SU-DHL-6 (cell line): ENCODE data around the gene CABCOCO1.

ENCODE experiments used
- H2AFZ ChIP-seq: fragments of 200-600 bp; sonication (generic); 2 replicates; pipeline ENCODE4 v1.6.1; 2014; ENCODE audit warnings: low read depth, mild to moderate bottlenecking, moderate library complexity, mixed read lengths, antibody characterized with exemption, low read length; ENCODE audit not compliant: severe bottlenecking
- H3F3A ChIP-seq: fragments of 200-600 bp; shearing (Covaris generic); 2 replicates; pipeline ENCODE4 v1.6.0; 2016; ENCODE audit warnings: antibody characterized with exemption, mild to moderate bottlenecking; ENCODE audit not compliant: insufficient read depth
- H3K27ac ChIP-seq: fragments of 200-600 bp; sonication (generic); 2 replicates; pipeline ENCODE4 v1.5.1; 2016; ENCODE audit warnings: low read depth, mild to moderate bottlenecking, low read length, moderate library complexity, mixed read lengths
- H3K27me3 ChIP-seq: fragments of 200-600 bp; sonication (generic), shearing (Covaris generic); 2 replicates; pipeline ENCODE4 v1.6.0; 2014; ENCODE audit warnings: mild to moderate bottlenecking, low read length
- H3K36me3 ChIP-seq: fragments of 200-600 bp; sonication (generic); 2 replicates; pipeline ENCODE4 v1.6.1; 2014; ENCODE audit warnings: mild to moderate bottlenecking, low read length, mixed read lengths
- H3K4me2 ChIP-seq: fragments of 300-600, 200-600 bp; shearing (Covaris generic), sonication (generic); 2 replicates; pipeline ENCODE4 v1.6.0; 2014; ENCODE audit warnings: low read length, low read depth, mild to moderate bottlenecking; ENCODE audit not compliant: poor library complexity, severe bottlenecking
- H3K4me3 ChIP-seq: fragments of 200-600 bp; sonication (generic); 2 replicates; pipeline ENCODE4 v1.5.1; 2014; ENCODE audit warnings: antibody characterized with exemption, low read length, mild to moderate bottlenecking, mixed read lengths; ENCODE audit not compliant: insufficient read depth, poor library complexity, severe bottlenecking
- H3K79me2 ChIP-seq: fragments of 200-600 bp; sonication (generic); 2 replicates; pipeline ENCODE4 v1.6.1; 2014; ENCODE audit warnings: mild to moderate bottlenecking, low read length, moderate library complexity; ENCODE audit not compliant: insufficient read depth
- H3K9ac ChIP-seq: fragments of 200-600 bp; sonication (generic); 2 replicates; pipeline ENCODE4 v1.7.0; 2014; ENCODE audit warnings: mild to moderate bottlenecking, low read length
- H3K9me2 ChIP-seq: fragments of 200-600 bp; sonication (generic); replicated peaks from 2 replicates; pipeline ENCODE4 v1.6.1; 2014; ENCODE audit warnings: low read length; ENCODE audit not compliant: insufficient read depth
- H3K9me3 ChIP-seq: fragments of 200-600 bp; sonication (generic); 2 replicates; pipeline ENCODE4 v1.6.1; 2014; ENCODE audit warnings: low read length, mixed read lengths; ENCODE audit not compliant: insufficient read depth
- H4K20me1 ChIP-seq: fragments of 200-600 bp; sonication (generic); 2 replicates; pipeline ENCODE4 v1.6.1; 2014; ENCODE audit warnings: low read depth, mild to moderate bottlenecking, antibody characterized with exemption, low read length, moderate library complexity, mixed read lengths
- EZH2phosphoT487 ChIP-seq: fragments of 200-600 bp; sonication (generic), shearing (Covaris generic); conservative IDR thresholded peaks from 2 replicates; pipeline ENCODE4 v1.6.1; 2018; ENCODE audit warnings: mild to moderate bottlenecking, antibody characterized with exemption, low read length, moderate library complexity, mixed read lengths
- TF ChIP-seq, protein P1 (sequence below): fragments of 200-600 bp; sonication (generic); IDR thresholded peaks from one replicate; pipeline ENCODE4 v1.5.1; 2017; ENCODE audit warnings: antibody characterized with exemption, mild to moderate bottlenecking, low read length, moderate library complexity; ENCODE audit not compliant: insufficient read depth, poor library complexity, severe bottlenecking

The CABCOCO1 gene

DNA sequence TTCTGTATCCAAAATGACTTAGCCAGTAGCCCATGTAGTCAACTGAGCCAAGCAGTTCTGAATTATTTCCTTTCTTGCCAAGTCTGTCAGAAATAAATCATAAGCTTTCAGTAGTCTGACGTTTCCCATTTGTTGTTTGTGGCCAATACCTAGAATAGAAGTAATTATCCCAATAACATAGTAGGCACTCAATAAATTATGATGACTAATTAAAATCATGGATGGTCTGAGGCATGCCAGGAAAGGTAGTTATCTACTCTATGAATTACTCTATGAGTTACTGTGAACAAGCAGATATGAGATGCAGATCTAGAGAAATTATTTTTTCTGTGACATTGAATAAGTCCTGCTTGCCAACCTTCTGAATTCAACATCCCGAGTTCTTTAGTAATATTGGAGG, 2.3 kb downstream of the CABCOCO1 start:
- Histone ChIP-seq H3F3A (no peaks in the 10 kb centered on the region), H3K36me3 (no peaks in the 10 kb centered on the region), H3K9ac (no peak overlapping the region), H3K27me3 (no peaks in the 10 kb centered on the region), H3K9me3 (no peaks in the 10 kb centered on the region), H4K20me1 (no peaks in the 10 kb centered on the region), H3K9me2 (no peaks in the 10 kb centered on the region), H3K4me2 (no peak overlapping the region), H3K79me2 (no peaks in the 10 kb centered on the region), H2AFZ (no peak overlapping the region), H3K4me3 (no peak overlapping the region), H3K27ac (no peak overlapping the region)
- TF ChIP-seq, protein P1, sequence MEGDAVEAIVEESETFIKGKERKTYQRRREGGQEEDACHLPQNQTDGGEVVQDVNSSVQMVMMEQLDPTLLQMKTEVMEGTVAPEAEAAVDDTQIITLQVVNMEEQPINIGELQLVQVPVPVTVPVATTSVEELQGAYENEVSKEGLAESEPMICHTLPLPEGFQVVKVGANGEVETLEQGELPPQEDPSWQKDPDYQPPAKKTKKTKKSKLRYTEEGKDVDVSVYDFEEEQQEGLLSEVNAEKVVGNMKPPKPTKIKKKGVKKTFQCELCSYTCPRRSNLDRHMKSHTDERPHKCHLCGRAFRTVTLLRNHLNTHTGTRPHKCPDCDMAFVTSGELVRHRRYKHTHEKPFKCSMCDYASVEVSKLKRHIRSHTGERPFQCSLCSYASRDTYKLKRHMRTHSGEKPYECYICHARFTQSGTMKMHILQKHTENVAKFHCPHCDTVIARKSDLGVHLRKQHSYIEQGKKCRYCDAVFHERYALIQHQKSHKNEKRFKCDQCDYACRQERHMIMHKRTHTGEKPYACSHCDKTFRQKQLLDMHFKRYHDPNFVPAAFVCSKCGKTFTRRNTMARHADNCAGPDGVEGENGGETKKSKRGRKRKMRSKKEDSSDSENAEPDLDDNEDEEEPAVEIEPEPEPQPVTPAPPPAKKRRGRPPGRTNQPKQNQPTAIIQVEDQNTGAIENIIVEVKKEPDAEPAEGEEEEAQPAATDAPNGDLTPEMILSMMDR: no peak
- no peak for TF ChIP-seq EZH2phosphoT487

- Histone ChIP-seq H3K27ac (no peak overlapping the region), H3F3A (no peaks in the 10 kb centered on the region)
- TF ChIP-seq EZH2phosphoT487: no peak
- TF ChIP-seq, protein P1: no peak
These were observed 6.5 kb downstream of the CABCOCO1 start for GRCh38 chr10:61669161-61669725.

DNA sequence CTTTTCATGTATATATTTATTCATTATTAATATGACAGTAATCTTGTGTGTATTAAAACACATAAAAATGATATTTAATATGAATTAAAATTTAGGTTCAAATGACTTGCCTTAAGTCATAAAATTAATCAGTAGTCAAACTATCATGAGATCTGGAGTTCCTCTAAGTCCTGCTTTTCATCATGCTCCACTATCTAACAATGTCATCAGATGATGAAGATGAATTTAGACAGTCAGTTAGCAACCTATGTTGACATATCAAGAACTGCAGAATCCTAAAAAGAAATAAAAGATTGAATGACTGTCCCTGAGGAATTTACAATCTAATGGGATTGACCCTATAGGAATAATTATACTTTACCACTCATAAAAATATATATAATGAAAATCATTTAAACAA, 7.1 kb downstream of the CABCOCO1 start:
- no peaks in the 10 kb centered on the region for H3K27me3 ChIP-seq
- TF ChIP-seq, protein P1: no peak
- TF ChIP-seq EZH2phosphoT487: no peak
- no peak overlapping the region for H3K27ac ChIP-seq
- no peaks in the 10 kb centered on the region for H4K20me1 ChIP-seq
- H3K9ac ChIP-seq: no peak overlapping the region
- H2AFZ ChIP-seq: no peak overlapping the region
- H3F3A ChIP-seq: no peaks in the 10 kb centered on the region
- no peaks in the 10 kb centered on the region for H3K36me3 ChIP-seq
- H3K4me3 ChIP-seq: no peak overlapping the region
- no peaks in the 10 kb centered on the region for H3K9me2 ChIP-seq
- H3K79me2 ChIP-seq: no peaks in the 10 kb centered on the region
- H3K9me3 ChIP-seq: no peaks in the 10 kb centered on the region
- H3K4me2 ChIP-seq: no peak overlapping the region

More at GRCh38 chr10:61669161-61669725, 6.5 kb downstream of the CABCOCO1 start:
- no peak overlapping the region for H3K4me2 ChIP-seq
- H3K9me2 ChIP-seq: no peaks in the 10 kb centered on the region
- no peaks in the 10 kb centered on the region for H3K36me3 ChIP-seq
- H2AFZ ChIP-seq: no peak overlapping the region
- H4K20me1 ChIP-seq: no peaks in the 10 kb centered on the region
- H3K79me2 ChIP-seq: no peaks in the 10 kb centered on the region
- no peaks in the 10 kb centered on the region for H3K9me3 ChIP-seq
- H3K9ac ChIP-seq: no peak overlapping the region
- H3K4me3 ChIP-seq: no peak overlapping the region
- no peaks in the 10 kb centered on the region for H3K27me3 ChIP-seq
